GM12892 (cell line): ENCODE measurements around the gene MEI1.
"Not testable (repeated sequence)": the region's sequence is repeated elsewhere in the genome, so short reads cannot be mapped to it uniquely, and the experiment has no call there.

ENCODE experiments used
- POLR2A ChIP-seq: IDR thresholded peaks from 2 replicates; pipeline ENCODE4 v1.6.1; 2011; ENCODE audit warnings: low read depth, low read length, control low read depth
- POLR2AphosphoS5 ChIP-seq: IDR thresholded peaks from 2 replicates; pipeline ENCODE4 v1.6.1; 2011; ENCODE audit warnings: low read depth, low read length, control low read depth
- TAF1 ChIP-seq: IDR thresholded peaks from 2 replicates; pipeline ENCODE4 v1.6.1; 2011; ENCODE audit warnings: low read depth, mild to moderate bottlenecking, control low read depth, low read length, borderline replicate concordance

- not testable (repeated sequence) for TF ChIP-seq POLR2A, POLR2AphosphoS5, TAF1
These were observed 33.9 kb downstream of the MEI1 start for GRCh38 chr22:41733241-41733640.
